ENCODE data around the gene MAPK8IP1. TPM values are rescaled to one million over a fixed set of nuclear protein-coding genes. Genes with fewer than 3 reads are reported as not detected.
A peak's percentile ranks its signal among the peaks of the same experiment; 100 is the strongest.

Gene MAPK8IP1
- total RNA-seq, 1 experiment from 2014 or later: 8.2 TPM

GRCh38 chr11:45885921-45886721 lies 670 bp downstream of the MAPK8IP1 start:
- Histone ChIP-seq H3K27me3 (replicated peaks; ENCODE audit: control insufficient read depth, insufficient read depth, low read length) (no peaks in the 10 kb centered on the region), H3K36me3 (ENCODE audit: control insufficient read depth, insufficient read depth, low read length) (no peaks in the 10 kb centered on the region), H3K9me3 (no peaks in the 10 kb centered on the region), H3K4me3 (ENCODE audit: low read depth, low read length) (peak overlapping the region; percentile 56), H3K4me1 (peaks cover 4% of the 10 kb centered on the region; the same call in 1 of the 2 replicates)
- Mint-ChIP-seq H3K4me1 (ENCODE audit: low read depth, unreplicated experiment) (no peaks in the 10 kb centered on the region), H3K36me3 (ENCODE audit: insufficient read depth, unreplicated experiment) (peaks cover 10% of the 10 kb centered on the region), H3K27ac (ENCODE audit: unreplicated experiment) (no peak overlapping the region), H3K4me3 (ENCODE audit: unreplicated experiment) (peak overlapping the region; percentile 63), H3K9me3 (ENCODE audit: unreplicated experiment) (no peaks in the 10 kb centered on the region), H3K27me3 (ENCODE audit: insufficient read depth, unreplicated experiment) (no peaks in the 10 kb centered on the region)
- BruUV-seq (replicated peaks): no TSS peak
- POLR2A ChIA-PET: no interaction called here
- TF ChIP-seq CTCF (IDR thresholded peaks at IDR 0.05; ENCODE audit: insufficient read depth in 1 of 2, low read depth in 1 of 2, low read length in 1 of 2, severe bottlenecking in 1 of 2, unreplicated experiment in 1 of 2): no peak
- CTCF ChIA-PET: no interaction called here
- intact Hi-C loops (cut with micrococcal nuclease; ENCODE audit: unreplicated experiment): loop anchor here (1.0 kb wide), 2 partner anchors 13 to 39 kb away; partner anchors contain the start of gene CRY2
- DNase-seq: no peak

GRCh38 chr11:45886816-45887520 lies 1.5 kb downstream of the MAPK8IP1 start:
- Mint-ChIP-seq H3K36me3 (ENCODE audit: insufficient read depth, unreplicated experiment) (peaks cover 10% of the 10 kb centered on the region), H3K4me1 (ENCODE audit: low read depth, unreplicated experiment) (no peaks in the 10 kb centered on the region), H3K9me3 (ENCODE audit: unreplicated experiment) (no peaks in the 10 kb centered on the region), H3K27ac (ENCODE audit: unreplicated experiment) (no peak overlapping the region), H3K4me3 (ENCODE audit: unreplicated experiment) (peak overlapping the region; percentile 63), H3K27me3 (ENCODE audit: insufficient read depth, unreplicated experiment) (no peaks in the 10 kb centered on the region)
- Histone ChIP-seq H3K4me1 (peaks cover 4% of the 10 kb centered on the region; the same call in 1 of the 2 replicates), H3K36me3 (ENCODE audit: control insufficient read depth, insufficient read depth, low read length) (no peaks in the 10 kb centered on the region), H3K9me3 (no peaks in the 10 kb centered on the region), H3K27me3 (replicated peaks; ENCODE audit: control insufficient read depth, insufficient read depth, low read length) (no peaks in the 10 kb centered on the region), H3K4me3 (ENCODE audit: low read depth, low read length) (no peak overlapping the region)
- BruUV-seq (replicated peaks): no TSS peak
- ChIA-PET CTCF (no interaction called here), POLR2A (no interaction called here)
- intact Hi-C loops (cut with micrococcal nuclease; ENCODE audit: unreplicated experiment): no loop called here
- no peak for TF ChIP-seq CTCF (IDR thresholded peaks at IDR 0.05; ENCODE audit: insufficient read depth in 1 of 2, low read depth in 1 of 2, low read length in 1 of 2, severe bottlenecking in 1 of 2, unreplicated experiment in 1 of 2)
- no peak for DNase-seq

DNA sequence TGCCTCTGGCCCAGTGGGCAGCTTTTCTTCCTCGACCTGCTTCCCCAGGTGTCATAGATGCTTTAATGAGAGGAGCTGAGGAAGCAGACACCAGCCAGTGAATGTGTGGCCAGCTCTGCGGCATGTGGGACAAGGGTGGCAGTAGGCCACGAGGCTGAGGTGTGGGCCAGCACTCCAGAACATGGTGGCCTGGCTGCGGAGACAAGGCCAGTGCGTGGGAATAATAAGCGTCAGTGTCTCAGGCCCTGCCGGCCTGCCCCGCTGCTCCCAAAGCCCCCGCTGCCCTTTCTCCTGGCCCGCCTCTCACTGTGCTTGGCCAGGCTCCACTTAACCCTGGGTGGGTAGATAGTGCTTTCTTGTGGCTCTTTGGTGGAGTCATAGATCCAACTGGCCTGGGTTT lies 2.1 kb downstream of the MAPK8IP1 start:
- Mint-ChIP-seq H3K9me3 (ENCODE audit: unreplicated experiment) (no peaks in the 10 kb centered on the region), H3K36me3 (ENCODE audit: insufficient read depth, unreplicated experiment) (peaks cover 10% of the 10 kb centered on the region), H3K27me3 (ENCODE audit: insufficient read depth, unreplicated experiment) (no peaks in the 10 kb centered on the region), H3K4me3 (ENCODE audit: unreplicated experiment) (no peak overlapping the region), H3K27ac (ENCODE audit: unreplicated experiment) (no peak overlapping the region), H3K4me1 (ENCODE audit: low read depth, unreplicated experiment) (no peaks in the 10 kb centered on the region)
- no peak for DNase-seq
- Histone ChIP-seq H3K36me3 (ENCODE audit: control insufficient read depth, insufficient read depth, low read length) (no peaks in the 10 kb centered on the region), H3K9me3 (no peaks in the 10 kb centered on the region), H3K4me1 (peaks cover 4% of the 10 kb centered on the region; the same call in 1 of the 2 replicates), H3K4me3 (ENCODE audit: low read depth, low read length) (no peak overlapping the region), H3K27me3 (replicated peaks; ENCODE audit: control insufficient read depth, insufficient read depth, low read length) (no peaks in the 10 kb centered on the region)
- TF ChIP-seq CTCF (IDR thresholded peaks at IDR 0.05; ENCODE audit: insufficient read depth in 1 of 2, low read depth in 1 of 2, low read length in 1 of 2, severe bottlenecking in 1 of 2, unreplicated experiment in 1 of 2): no peak
- POLR2A ChIA-PET: no interaction called here
- CTCF ChIA-PET: no interaction called here
- no TSS peak for BruUV-seq (replicated peaks)
- intact Hi-C loops (cut with micrococcal nuclease; ENCODE audit: unreplicated experiment): no loop called here
